Liver (tissue), 9 donors: ENCODE data around the gene ABHD10. TPM values are rescaled to one million over a fixed set of nuclear protein-coding genes. Genes with fewer than 3 reads are reported as not detected.

Experiments
- DNase-seq: peaks from one replicate; pipeline ENCODE4 v3.0.0-alpha.2; 2017; ENCODE audit warnings: low spot score
- H3K27ac ChIP-seq, 2 donors: one replicate each; pipeline ENCODE4 v1.7.0; 2013; ENCODE audit warnings: inconsistent platforms in 2 of 2, low read length in 2 of 2, control low read depth in 1 of 2, low read depth in 1 of 2, mild to moderate bottlenecking in 1 of 2
- H3K27me3 ChIP-seq, 4 donors: one replicate each; pipeline versions ENCODE4 v1.6.1 to v1.7.0; 2013; ENCODE audit warnings: low read length in 3 of 4, inconsistent platforms in 1 of 4, mild to moderate bottlenecking in 1 of 4, moderate library complexity in 1 of 4; ENCODE audit not compliant: control insufficient read depth in 4 of 4, insufficient read depth in 4 of 4
- H3K36me3 ChIP-seq, 4 donors: one replicate each; pipeline versions ENCODE4 v1.6.1 to v1.7.0; 2013; ENCODE audit warnings: low read length in 3 of 4, mild to moderate bottlenecking in 3 of 4, low read depth in 1 of 4, moderate library complexity in 1 of 4; ENCODE audit not compliant: control insufficient read depth in 4 of 4, insufficient read depth in 3 of 4
- H3K4me1 ChIP-seq, 4 donors: one replicate each; pipeline versions ENCODE4 v1.6.1 to v1.7.0; 2013; ENCODE audit warnings: low read length in 3 of 4, mild to moderate bottlenecking in 3 of 4, moderate library complexity in 1 of 4; ENCODE audit not compliant: control insufficient read depth in 4 of 4, insufficient read depth in 4 of 4
- H3K4me3 ChIP-seq, 3 donors: one replicate each; pipeline versions ENCODE4 v1.6.1 to v1.7.0; 2013; ENCODE audit warnings: low read length in 3 of 3, control low read depth in 1 of 3, low read depth in 1 of 3, mild to moderate bottlenecking in 1 of 3
- H3K9ac ChIP-seq, 2 donors: one replicate each; pipeline ENCODE4 v1.7.0; 2013; ENCODE audit warnings: low read length in 2 of 2, mild to moderate bottlenecking in 2 of 2, moderate library complexity in 2 of 2, control low read depth in 1 of 2, low read depth in 1 of 2
- H3K9me3 ChIP-seq, 4 donors: one replicate each; pipeline versions ENCODE4 v1.6.1 to v1.7.0; 2013; ENCODE audit warnings: low read length in 3 of 4; ENCODE audit not compliant: control insufficient read depth in 4 of 4
- EGR1 ChIP-seq, 2 donors: IDR thresholded peaks; 2 replicates each; pipeline ENCODE4 v1.6.1; 2016 to 2018; ENCODE audit warnings: antibody characterized with exemption in 2 of 2, low read depth in 2 of 2
- FOXA2 ChIP-seq: IDR thresholded peaks from 2 replicates; pipeline ENCODE4 v1.6.1; 2016; ENCODE audit warnings: antibody characterized with exemption
- HNF4A ChIP-seq, 2 donors: conservative IDR thresholded peaks; 2 replicates each; pipeline ENCODE4 v1.6.1; 2016; ENCODE audit warnings: antibody characterized with exemption in 2 of 2, mild to moderate bottlenecking in 2 of 2
- HNF4G ChIP-seq: IDR thresholded peaks from 2 replicates; pipeline ENCODE4 v1.6.1; 2016; ENCODE audit warnings: antibody characterized with exemption
- JUND ChIP-seq, 2 donors: IDR thresholded peaks; 2 replicates each; pipeline ENCODE4 v1.6.1; 2016; ENCODE audit warnings: antibody characterized with exemption in 2 of 2
- NR2F2 ChIP-seq: IDR thresholded peaks from 2 replicates; pipeline ENCODE4 v1.6.1; 2016; ENCODE audit warnings: antibody characterized with exemption
- RAD21 ChIP-seq, 2 donors: IDR thresholded peaks; 2 replicates each; pipeline ENCODE4 v1.6.1; 2016; ENCODE audit warnings: antibody characterized with exemption in 2 of 2, mild to moderate bottlenecking in 2 of 2
- RXRA ChIP-seq, 2 donors: IDR thresholded peaks; 2 replicates each; pipeline ENCODE4 v1.6.1; 2017 to 2018; ENCODE audit warnings: antibody characterized with exemption in 2 of 2, mild to moderate bottlenecking in 1 of 2
- TAF1 ChIP-seq: conservative IDR thresholded peaks from 2 replicates; pipeline ENCODE4 v1.6.1; 2016; ENCODE audit warnings: antibody characterized with exemption, mild to moderate bottlenecking
- WGBS: extraction: QIAGEN DNeasy Blood & Tissue Kit; methylation state at CpG from one replicate; pipeline ENCODE4 v1.1.7; 2013; 5-methylcytosine and 5-hydroxymethylcytosine counted together
- polyA plus RNA-seq, 2 donors: library from polyadenylated mRNA; stranded (reverse) in 1 of 2; unstranded in 1 of 2; fragments of 200-250 nt in 1 of 2; fragments of >200 nt in 1 of 2; fragmentation: Nextera tagmentation in 1 of 2; extraction: Ambion mirVana in 1 of 2; gene quantifications; one replicate each; pipeline versions ENCODE4 v1.2.1 to v1.2.3, GENCODE V29; 2013 to 2015
- total RNA-seq, 2 donors: library from RNA; depleted of rRNA; stranded (reverse); fragments of >200 nt; gene quantifications; one replicate each; pipeline ENCODE4 v1.2.3, GENCODE V29; 2014
- TF ChIP-seq, protein P1 (sequence below): fragments of 150-350 bp; IDR thresholded peaks from 2 replicates; pipeline ENCODE4 v1.5.1; 2017; ENCODE audit warnings: improper control_type of control experiment, low read depth, low read length; ENCODE audit not compliant: missing input control
- TF ChIP-seq, protein P2 (sequence below): IDR thresholded peaks from 2 replicates; pipeline ENCODE4 v1.6.1; 2016; ENCODE audit warnings: antibody characterized with exemption
- TF ChIP-seq, protein P3 (sequence below): IDR thresholded peaks from 2 replicates; pipeline ENCODE4 v1.6.1; 2016; ENCODE audit warnings: antibody characterized with exemption
- TF ChIP-seq, protein P4 (sequence below): IDR thresholded peaks from 2 replicates; pipeline ENCODE4 v1.6.1; 2016; ENCODE audit warnings: antibody characterized with exemption, mild to moderate bottlenecking
- donor health status: healthy.
- donor health status: healthy.
- donor health status: healthy.
- donor health status: healthy.
- donor health status: healthy.

ABHD10 gene
- total and polyA plus RNA-seq, 4 donors, result 15.1 to 22.1 (median 18.9) TPM

DNA sequence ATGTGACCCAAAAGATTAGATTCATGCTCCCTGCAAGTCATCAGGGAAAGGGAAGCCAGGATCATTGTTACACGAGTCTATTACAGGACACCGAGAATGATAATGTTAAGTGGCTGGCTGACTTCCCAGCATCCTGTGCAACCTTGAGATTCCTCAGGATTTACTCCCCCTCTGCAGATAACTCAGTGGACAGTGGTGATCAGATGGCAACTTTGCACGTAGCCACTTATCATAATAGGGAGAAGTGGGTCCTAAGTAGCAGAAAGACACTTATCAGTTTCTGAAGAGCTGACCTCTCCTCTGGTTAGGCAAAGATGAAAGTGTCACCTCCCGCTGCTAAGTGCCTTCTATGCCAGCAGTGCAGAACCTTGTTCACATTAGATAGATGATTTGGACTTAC, 49.0 kb downstream of the ABHD10 start:
- TF ChIP-seq RAD21 (IDR thresholded peaks at IDR 0.05), result no peak
- no peak for TF ChIP-seq TAF1
- TF ChIP-seq, protein P1, sequence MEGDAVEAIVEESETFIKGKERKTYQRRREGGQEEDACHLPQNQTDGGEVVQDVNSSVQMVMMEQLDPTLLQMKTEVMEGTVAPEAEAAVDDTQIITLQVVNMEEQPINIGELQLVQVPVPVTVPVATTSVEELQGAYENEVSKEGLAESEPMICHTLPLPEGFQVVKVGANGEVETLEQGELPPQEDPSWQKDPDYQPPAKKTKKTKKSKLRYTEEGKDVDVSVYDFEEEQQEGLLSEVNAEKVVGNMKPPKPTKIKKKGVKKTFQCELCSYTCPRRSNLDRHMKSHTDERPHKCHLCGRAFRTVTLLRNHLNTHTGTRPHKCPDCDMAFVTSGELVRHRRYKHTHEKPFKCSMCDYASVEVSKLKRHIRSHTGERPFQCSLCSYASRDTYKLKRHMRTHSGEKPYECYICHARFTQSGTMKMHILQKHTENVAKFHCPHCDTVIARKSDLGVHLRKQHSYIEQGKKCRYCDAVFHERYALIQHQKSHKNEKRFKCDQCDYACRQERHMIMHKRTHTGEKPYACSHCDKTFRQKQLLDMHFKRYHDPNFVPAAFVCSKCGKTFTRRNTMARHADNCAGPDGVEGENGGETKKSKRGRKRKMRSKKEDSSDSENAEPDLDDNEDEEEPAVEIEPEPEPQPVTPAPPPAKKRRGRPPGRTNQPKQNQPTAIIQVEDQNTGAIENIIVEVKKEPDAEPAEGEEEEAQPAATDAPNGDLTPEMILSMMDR, result no peak
- TF ChIP-seq HNF4G, result no peak
- no peak for TF ChIP-seq EGR1 (IDR thresholded peaks at IDR 0.05; ENCODE audit: low read depth in 2 of 2)
- TF ChIP-seq, protein P2, sequence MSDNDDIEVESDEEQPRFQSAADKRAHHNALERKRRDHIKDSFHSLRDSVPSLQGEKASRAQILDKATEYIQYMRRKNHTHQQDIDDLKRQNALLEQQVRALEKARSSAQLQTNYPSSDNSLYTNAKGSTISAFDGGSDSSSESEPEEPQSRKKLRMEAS, result no peak
- no peak for TF ChIP-seq JUND (IDR thresholded peaks at IDR 0.05)
- TF ChIP-seq HNF4A (conservative IDR thresholded peaks at IDR 0.05), result no peak
- TF ChIP-seq FOXA2, result no peak
- no peak for TF ChIP-seq RXRA (IDR thresholded peaks at IDR 0.05)
- TF ChIP-seq, protein P3, sequence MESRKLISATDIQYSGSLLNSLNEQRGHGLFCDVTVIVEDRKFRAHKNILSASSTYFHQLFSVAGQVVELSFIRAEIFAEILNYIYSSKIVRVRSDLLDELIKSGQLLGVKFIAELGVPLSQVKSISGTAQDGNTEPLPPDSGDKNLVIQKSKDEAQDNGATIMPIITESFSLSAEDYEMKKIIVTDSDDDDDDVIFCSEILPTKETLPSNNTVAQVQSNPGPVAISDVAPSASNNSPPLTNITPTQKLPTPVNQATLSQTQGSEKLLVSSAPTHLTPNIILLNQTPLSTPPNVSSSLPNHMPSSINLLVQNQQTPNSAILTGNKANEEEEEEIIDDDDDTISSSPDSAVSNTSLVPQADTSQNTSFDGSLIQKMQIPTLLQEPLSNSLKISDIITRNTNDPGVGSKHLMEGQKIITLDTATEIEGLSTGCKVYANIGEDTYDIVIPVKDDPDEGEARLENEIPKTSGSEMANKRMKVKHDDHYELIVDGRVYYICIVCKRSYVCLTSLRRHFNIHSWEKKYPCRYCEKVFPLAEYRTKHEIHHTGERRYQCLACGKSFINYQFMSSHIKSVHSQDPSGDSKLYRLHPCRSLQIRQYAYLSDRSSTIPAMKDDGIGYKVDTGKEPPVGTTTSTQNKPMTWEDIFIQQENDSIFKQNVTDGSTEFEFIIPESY, result no peak
- Histone ChIP-seq H3K4me1 (no peaks in the 10 kb centered on the region), H3K4me3 (no peak overlapping the region), H3K9ac (no peak overlapping the region), H3K9me3 (no peaks in the 10 kb centered on the region), H3K27me3 (no peaks in the 10 kb centered on the region), H3K36me3 (no peaks in the 10 kb centered on the region), H3K27ac (no peak overlapping the region)
- WGBS, result 77% methylated on average over 4 of the region's 4 CpGs
- no peak for DNase-seq

DNA sequence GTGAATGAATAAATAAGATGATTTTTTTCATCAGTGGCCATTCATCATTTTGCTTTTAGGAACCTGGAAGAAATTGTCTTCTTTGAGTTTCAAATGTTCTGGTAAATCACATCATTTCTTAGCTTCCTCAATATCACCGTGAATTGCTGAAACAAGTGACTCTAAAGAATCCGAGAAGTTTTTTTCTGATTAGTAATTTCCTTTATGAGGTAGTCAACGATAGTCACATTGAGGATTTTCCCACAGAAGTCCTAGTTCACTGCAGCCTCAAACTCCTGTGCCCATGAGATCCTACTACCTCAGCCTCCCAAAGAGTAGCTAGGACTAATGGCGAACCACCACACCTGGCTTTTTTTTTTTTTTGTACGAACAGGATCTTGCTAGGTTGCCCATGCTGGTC, 52.1 kb downstream of the ABHD10 start:
- Histone ChIP-seq H3K27me3 (no peaks in the 10 kb centered on the region), H3K9ac (no peak overlapping the region), H3K9me3 (no peaks in the 10 kb centered on the region), H3K4me1 (no peaks in the 10 kb centered on the region), H3K27ac (no peak overlapping the region), H3K36me3 (no peaks in the 10 kb centered on the region), H3K4me3 (no peak overlapping the region)
- TF ChIP-seq, protein P1, result no peak
- TF ChIP-seq FOXA2 (no peak), RAD21 (IDR thresholded peaks at IDR 0.05) (no peak), NR2F2 (no peak)
- TF ChIP-seq, protein P4, sequence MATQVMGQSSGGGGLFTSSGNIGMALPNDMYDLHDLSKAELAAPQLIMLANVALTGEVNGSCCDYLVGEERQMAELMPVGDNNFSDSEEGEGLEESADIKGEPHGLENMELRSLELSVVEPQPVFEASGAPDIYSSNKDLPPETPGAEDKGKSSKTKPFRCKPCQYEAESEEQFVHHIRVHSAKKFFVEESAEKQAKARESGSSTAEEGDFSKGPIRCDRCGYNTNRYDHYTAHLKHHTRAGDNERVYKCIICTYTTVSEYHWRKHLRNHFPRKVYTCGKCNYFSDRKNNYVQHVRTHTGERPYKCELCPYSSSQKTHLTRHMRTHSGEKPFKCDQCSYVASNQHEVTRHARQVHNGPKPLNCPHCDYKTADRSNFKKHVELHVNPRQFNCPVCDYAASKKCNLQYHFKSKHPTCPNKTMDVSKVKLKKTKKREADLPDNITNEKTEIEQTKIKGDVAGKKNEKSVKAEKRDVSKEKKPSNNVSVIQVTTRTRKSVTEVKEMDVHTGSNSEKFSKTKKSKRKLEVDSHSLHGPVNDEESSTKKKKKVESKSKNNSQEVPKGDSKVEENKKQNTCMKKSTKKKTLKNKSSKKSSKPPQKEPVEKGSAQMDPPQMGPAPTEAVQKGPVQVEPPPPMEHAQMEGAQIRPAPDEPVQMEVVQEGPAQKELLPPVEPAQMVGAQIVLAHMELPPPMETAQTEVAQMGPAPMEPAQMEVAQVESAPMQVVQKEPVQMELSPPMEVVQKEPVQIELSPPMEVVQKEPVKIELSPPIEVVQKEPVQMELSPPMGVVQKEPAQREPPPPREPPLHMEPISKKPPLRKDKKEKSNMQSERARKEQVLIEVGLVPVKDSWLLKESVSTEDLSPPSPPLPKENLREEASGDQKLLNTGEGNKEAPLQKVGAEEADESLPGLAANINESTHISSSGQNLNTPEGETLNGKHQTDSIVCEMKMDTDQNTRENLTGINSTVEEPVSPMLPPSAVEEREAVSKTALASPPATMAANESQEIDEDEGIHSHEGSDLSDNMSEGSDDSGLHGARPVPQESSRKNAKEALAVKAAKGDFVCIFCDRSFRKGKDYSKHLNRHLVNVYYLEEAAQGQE, result no peak
- no peak for DNase-seq
- 89% methylated on average over 5 of the region's 5 CpGs for WGBS
